ENCODE measurements around the gene NRSN2.

DNA sequence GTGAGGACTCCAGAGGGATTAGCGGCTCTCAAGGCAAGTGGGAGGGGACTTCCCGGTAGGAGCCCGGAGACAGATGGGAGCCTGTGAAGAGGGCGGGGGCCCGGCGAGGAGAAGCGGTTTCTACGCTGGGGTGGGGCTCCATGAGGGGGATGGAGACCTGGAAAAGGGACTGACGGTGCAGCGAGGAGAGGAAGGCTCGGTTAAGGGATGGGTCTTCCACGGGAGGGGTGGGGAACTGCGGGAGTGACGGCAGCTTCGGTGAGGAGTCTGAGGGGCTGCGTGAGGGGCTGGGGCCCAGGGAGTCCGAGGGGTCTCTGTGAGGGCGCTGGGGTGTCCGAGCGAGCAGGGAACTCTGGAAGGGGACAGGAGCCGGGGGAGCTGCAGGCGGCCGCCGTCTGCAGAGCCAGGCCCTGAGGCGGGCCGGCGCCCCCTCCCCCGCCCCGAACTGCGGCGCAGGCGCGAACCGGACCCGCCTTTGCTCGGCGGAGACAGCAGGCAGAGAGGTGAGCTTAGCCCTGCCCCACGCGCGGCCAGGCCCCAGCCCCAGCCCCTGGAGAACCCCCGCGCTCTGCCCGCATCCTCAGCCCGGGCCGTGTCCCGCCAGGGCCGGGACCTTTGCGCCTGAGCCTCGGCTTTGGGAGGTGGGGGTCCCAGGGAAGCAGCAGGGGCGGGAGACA is at the start of gene NRSN2:
- TF ChIP-seq, protein P1, sequence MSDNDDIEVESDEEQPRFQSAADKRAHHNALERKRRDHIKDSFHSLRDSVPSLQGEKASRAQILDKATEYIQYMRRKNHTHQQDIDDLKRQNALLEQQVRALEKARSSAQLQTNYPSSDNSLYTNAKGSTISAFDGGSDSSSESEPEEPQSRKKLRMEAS (IDR thresholded peaks at IDR 0.05; ENCODE audit: insufficient read depth, insufficient read length), result no peak
- TF ChIP-seq CTCF (IDR thresholded peaks at IDR 0.05; ENCODE audit: extremely low read depth in 1 of 2, insufficient read depth in 1 of 2, low read depth in 1 of 2, low read length in 2 of 2) (no peak), FOS (IDR thresholded peaks at IDR 0.05; ENCODE audit: borderline replicate concordance, insufficient read depth, low read length) (no peak), POLR2A (IDR thresholded peaks at IDR 0.05; ENCODE audit: low read depth, low read length) (peak; percentile 83), POLR2AphosphoS5 (IDR thresholded peaks at IDR 0.05; ENCODE audit: insufficient read depth, low read depth, low read length) (peak; percentile 70)
